SK-N-SH treated with all-trans-retinoic acid at 6 μM for 48 hours (cell line): ENCODE data around the gene FOSL1.

Source experiments
- ATAC-seq: fragments of 200-7000 bp; cut with Tn5 transposase; 3 replicates; pipeline ENCODE4 v1.9.1; 2020; ENCODE audit warnings: mild to moderate bottlenecking, moderate library complexity
- BACH2 ChIP-seq: fragments of 250-450 bp; sonication (Bioruptor Pico); IDR thresholded peaks from 2 replicates; pipeline ENCODE4 v1.9.0; 2021; ENCODE audit warnings: mild to moderate bottlenecking, borderline replicate concordance
- CREB5 ChIP-seq: fragments of 250-450 bp; sonication (Bioruptor Pico); IDR thresholded peaks from 2 replicates; pipeline ENCODE4 v1.5.1; 2020; ENCODE audit warnings: low read depth, mild to moderate bottlenecking, moderate library complexity
- CSRNP3 ChIP-seq: fragments of 250-450 bp; sonication (Bioruptor Pico); IDR thresholded peaks from 2 replicates; pipeline ENCODE4 v1.5.1; 2021; ENCODE audit warnings: mild to moderate bottlenecking, moderate library complexity
- GLIS3 ChIP-seq: fragments of 250-450 bp; sonication (Bioruptor Pico); IDR thresholded peaks from 2 replicates; pipeline ENCODE4 v1.5.0; 2020; ENCODE audit warnings: mild to moderate bottlenecking, moderate library complexity
- PATZ1 ChIP-seq: fragments of 250-450 bp; sonication (Bioruptor Pico); IDR thresholded peaks from 2 replicates; pipeline ENCODE4 v1.8.0; 2020; ENCODE audit warnings: mild to moderate bottlenecking, moderate library complexity, borderline replicate concordance
- POU6F1 ChIP-seq: fragments of 250-450 bp; sonication (Bioruptor Pico); IDR thresholded peaks from 2 replicates; pipeline ENCODE4 v1.8.0; 2021; ENCODE audit warnings: low read depth, mild to moderate bottlenecking, moderate library complexity, borderline replicate concordance
- RARB ChIP-seq: fragments of 250-450 bp; sonication (Bioruptor Pico); IDR thresholded peaks from 2 replicates; pipeline ENCODE4 v1.8.0; 2021; ENCODE audit warnings: mild to moderate bottlenecking, moderate library complexity
- TCF4 ChIP-seq: fragments of 250-450 bp; sonication (Bioruptor Pico); IDR thresholded peaks from 2 replicates; pipeline ENCODE4 v1.8.0; 2021; ENCODE audit warnings: mild to moderate bottlenecking, moderate library complexity, borderline replicate concordance
- TSHZ2 ChIP-seq: fragments of 250-450 bp; sonication (Bioruptor Pico); IDR thresholded peaks from 2 replicates; pipeline ENCODE4 v1.5.0; 2020; ENCODE audit warnings: mild to moderate bottlenecking, moderate library complexity
- ZC3H10 ChIP-seq: fragments of 250-450 bp; sonication (Bioruptor Pico); IDR thresholded peaks from 2 replicates; pipeline ENCODE4 v1.5.1; 2021; ENCODE audit warnings: mild to moderate bottlenecking, moderate library complexity
- ZNF565 ChIP-seq: fragments of 450-650 bp; formaldehyde crosslinking; conservative IDR thresholded peaks from 2 replicates; pipeline ENCODE4 v1.5.0; 2020; ENCODE audit warnings: low read depth, mild to moderate bottlenecking, moderate library complexity

Gene FOSL1

GRCh38 chr11:65860278-65861164 lies 39.7 kb downstream of the FOSL1 start, which contains the start of gene MUS81:
Gene MUS81, plus strand, starts transcription at chr11:65860433. Its CDS starts 321 bp downstream, at chr11:65860754.
- peak; percentile 63 for ATAC-seq
- TF ChIP-seq CSRNP3 (CRISPR knock-in tag) (no peak), ZC3H10 (no peak), PATZ1 (CRISPR knock-in tag) (peak; percentile 31; the same call in 1 of the 2 replicates), GLIS3 (CRISPR knock-in tag) (no peak), POU6F1 (CRISPR knock-in tag) (no peak), TSHZ2 (no peak), CREB5 (CRISPR knock-in tag) (no peak), RARB (CRISPR knock-in tag) (no peak)

- no peak for TF ChIP-seq BACH2 (CRISPR knock-in tag)
- TF ChIP-seq RARB (CRISPR knock-in tag): peak; percentile 14; the same call in 1 of the 2 replicates
- ATAC-seq: peak; percentile 0; the same call in 2 of the 3 replicates
These were observed 40.3 kb downstream of the FOSL1 start for GRCh38 chr11:65859812-65860277.

GRCh38 chr11:65859095-65859811 lies 40.9 kb downstream of the FOSL1 start:
- TF ChIP-seq TCF4 (CRISPR knock-in tag) (no peak), RARB (CRISPR knock-in tag) (no peak), BACH2 (CRISPR knock-in tag) (no peak), CSRNP3 (CRISPR knock-in tag) (no peak), GLIS3 (CRISPR knock-in tag) (no peak), PATZ1 (CRISPR knock-in tag) (peak; percentile 44; the same call in 1 of the 2 replicates), CREB5 (CRISPR knock-in tag) (no peak), ZNF565 (CRISPR knock-in tag) (no peak)
- ATAC-seq: peak; percentile 79
